Activated naive CD8-positive, alpha-beta T cell treated with anti-CD3 and anti-CD28 coated beads for 36 hours (primary cell): ENCODE results near the gene TIMM9. TPM values are rescaled to one million over a fixed set of nuclear protein-coding genes. Genes with fewer than 3 reads are reported as not detected.

Experiments used
- DNase-seq: peaks from one replicate; pipeline ENCODE4 v3.0.0; 2021
- H3K27ac Mint-ChIP-seq: one replicate; pipeline ENCODE4 v1.8.0; 2022; ENCODE audit warnings: mild to moderate bottlenecking, moderate library complexity, mixed read lengths
- H3K27me3 Mint-ChIP-seq: one replicate; pipeline ENCODE4 v1.8.0; 2022; ENCODE audit warnings: mild to moderate bottlenecking, mixed read lengths
- H3K36me3 Mint-ChIP-seq: one replicate; pipeline ENCODE4 v1.8.0; 2021; ENCODE audit warnings: mild to moderate bottlenecking, mixed read lengths
- H3K4me1 Mint-ChIP-seq: one replicate; pipeline ENCODE4 v1.8.0; 2021; ENCODE audit warnings: mixed read lengths
- H3K4me3 Mint-ChIP-seq: one replicate; pipeline ENCODE4 v1.8.0; 2022; ENCODE audit warnings: mild to moderate bottlenecking, moderate library complexity, mixed read lengths
- H3K9me3 Mint-ChIP-seq: one replicate; pipeline ENCODE4 v1.8.0; 2022; ENCODE audit warnings: mixed read lengths
- total RNA-seq, 2 experiments: library from RNA; stranded (reverse); gene quantifications; one replicate each; pipeline ENCODE4 v1.2.3, GENCODE V29; 2021

Gene TIMM9
- 10 to 100 TPM; 82.0 to 91.6 TPM for total RNA-seq

DNA sequence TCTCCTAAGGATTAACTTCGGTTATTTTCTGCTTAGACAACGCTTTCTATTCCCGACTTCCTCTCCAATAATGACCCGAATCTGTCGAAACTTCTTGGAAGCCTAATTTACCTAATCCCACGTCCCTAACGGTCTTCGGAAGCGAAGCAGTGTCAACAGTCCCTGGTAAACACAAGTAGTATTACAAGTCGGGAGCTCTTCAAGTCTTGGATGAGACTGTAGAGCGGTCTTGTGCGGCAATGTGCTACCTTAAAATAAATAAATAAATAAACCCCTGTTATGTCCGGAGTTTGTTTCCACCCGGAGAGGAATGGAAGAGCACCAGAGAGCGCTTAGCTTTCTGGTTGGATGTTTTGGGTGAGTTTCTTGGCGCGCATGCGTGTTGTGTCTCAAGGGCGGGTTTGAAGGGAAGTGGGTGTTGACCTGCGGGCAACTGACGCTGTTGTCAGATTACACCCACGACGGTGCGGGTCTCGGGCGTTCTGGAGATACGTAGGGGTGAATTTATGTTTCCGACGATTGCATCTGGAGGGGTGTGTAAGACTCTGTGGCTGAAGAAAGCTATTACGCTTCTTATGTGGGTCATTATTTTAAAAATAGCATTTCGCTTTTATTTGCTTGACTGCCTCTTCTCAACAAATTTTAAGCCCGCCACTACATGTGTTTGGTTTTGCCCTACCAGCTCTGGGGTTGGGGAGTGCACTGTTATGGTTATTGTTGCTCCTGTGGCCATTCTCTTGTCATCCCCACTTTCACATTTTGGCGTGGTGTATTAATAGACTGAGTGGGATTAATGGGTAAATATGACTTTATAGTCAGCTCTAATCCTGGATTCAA is at the start of gene TIMM9, which contains the start of gene KIAA0586:
TSS of gene TIMM9 (minus strand) at position 251 of the 837 bp plus-strand sequence. CDS start 15,586 bp downstream, outside the sequence.
TSS of gene KIAA0586 (plus strand) at position 439 of the 837 bp plus-strand sequence. CDS start 546 bp downstream, outside the sequence.
- peaks cover 6% of the 10 kb centered on the region for H3K27me3 Mint-ChIP-seq
- no peaks in the 10 kb centered on the region for H3K9me3 Mint-ChIP-seq
- peak within 1 kb of the TSS; percentile 98 for H3K27ac Mint-ChIP-seq
- peaks cover 22% of the 10 kb centered on the region for H3K36me3 Mint-ChIP-seq
- peak within 1 kb of the TSS; percentile 89 for H3K4me3 Mint-ChIP-seq
- peak; percentile 94 for DNase-seq
- peaks cover 39% of the 10 kb centered on the region for H3K4me1 Mint-ChIP-seq

DNA sequence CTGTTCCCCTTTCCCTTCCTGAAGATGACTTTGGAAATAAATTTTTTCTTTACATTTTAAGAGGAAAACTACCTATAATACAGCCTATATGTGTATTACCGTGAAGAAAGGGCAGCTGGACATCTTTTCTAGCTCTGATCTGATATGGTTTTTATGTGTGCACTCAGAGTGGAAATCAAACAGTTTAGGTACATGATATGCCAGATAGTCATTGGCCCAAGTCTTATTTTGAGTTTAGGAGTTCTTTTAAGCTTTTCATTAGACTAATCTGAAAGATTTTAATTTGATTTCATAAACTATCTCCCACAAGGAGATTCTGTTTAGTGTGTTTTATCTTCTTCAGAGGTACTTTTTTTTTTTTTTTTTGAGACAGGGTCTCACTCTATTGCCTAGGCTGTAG is 49.0 kb upstream of the TIMM9 start:
- Mint-ChIP-seq H3K27me3 (no peaks in the 10 kb centered on the region), H3K9me3 (no peaks in the 10 kb centered on the region), H3K27ac (no peak overlapping the region), H3K4me1 (no peaks in the 10 kb centered on the region), H3K4me3 (no peak overlapping the region), H3K36me3 (peaks cover 20% of the 10 kb centered on the region)
- no peak for DNase-seq

DNA sequence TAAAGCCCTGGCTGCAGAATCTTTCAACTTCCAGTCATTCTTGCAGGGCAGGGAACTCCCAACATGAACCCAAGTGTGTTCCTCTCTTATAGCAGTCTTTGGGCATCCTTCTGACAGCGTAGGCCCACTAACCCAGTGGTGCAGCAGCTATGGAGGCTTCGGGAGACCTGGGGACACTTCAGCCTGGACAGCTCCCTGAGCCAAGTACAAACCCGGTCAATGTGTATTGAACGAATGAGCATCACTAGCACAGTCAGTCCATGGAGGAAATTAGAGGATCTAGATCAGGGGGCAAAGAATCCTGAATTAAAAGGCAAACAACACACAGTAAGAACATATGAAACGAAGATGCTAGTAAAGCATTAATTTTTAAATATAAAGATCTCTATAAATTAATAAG is 42.0 kb upstream of the TIMM9 start:
- Mint-ChIP-seq H3K4me1 (no peaks in the 10 kb centered on the region), H3K4me3 (no peak overlapping the region), H3K27me3 (no peaks in the 10 kb centered on the region), H3K36me3 (peaks cover 2% of the 10 kb centered on the region), H3K9me3 (no peaks in the 10 kb centered on the region), H3K27ac (no peak overlapping the region)
- DNase-seq, result no peak

DNA sequence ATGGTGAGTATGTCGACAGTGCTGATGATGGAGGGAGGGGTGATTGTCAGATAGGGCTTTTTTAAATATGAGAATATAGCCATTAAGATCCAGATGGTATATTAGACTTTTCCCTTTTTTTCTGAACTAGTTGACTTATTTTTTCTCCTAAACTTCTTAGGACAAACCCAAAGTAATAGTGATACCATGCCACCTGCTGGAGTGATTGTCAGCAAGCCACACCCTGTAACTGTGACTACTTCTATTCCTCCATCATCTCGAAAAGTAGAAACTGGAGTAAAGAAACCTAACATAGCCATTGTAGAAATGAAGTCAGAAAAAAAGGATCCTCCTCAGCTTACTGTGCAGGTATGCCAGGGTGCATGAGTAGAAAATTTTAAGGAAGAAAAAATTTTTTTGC is 40.2 kb upstream of the TIMM9 start:
- Mint-ChIP-seq H3K4me1 (peaks cover 2% of the 10 kb centered on the region), H3K27ac (no peak overlapping the region), H3K9me3 (no peaks in the 10 kb centered on the region), H3K27me3 (no peaks in the 10 kb centered on the region), H3K36me3 (peaks cover 4% of the 10 kb centered on the region), H3K4me3 (no peak overlapping the region)
- DNase-seq, result no peak

- peaks cover 2% of the 10 kb centered on the region for H3K4me1 Mint-ChIP-seq
- DNase-seq, result no peak
- H3K27me3 Mint-ChIP-seq, result no peaks in the 10 kb centered on the region
- H3K9me3 Mint-ChIP-seq, result no peaks in the 10 kb centered on the region
- peaks cover 4% of the 10 kb centered on the region for H3K36me3 Mint-ChIP-seq
- no peak overlapping the region for H3K27ac Mint-ChIP-seq
- no peak overlapping the region for H3K4me3 Mint-ChIP-seq
Observed at GRCh38 chr14:58466459-58466858, 39.1 kb upstream of the TIMM9 start.

DNA sequence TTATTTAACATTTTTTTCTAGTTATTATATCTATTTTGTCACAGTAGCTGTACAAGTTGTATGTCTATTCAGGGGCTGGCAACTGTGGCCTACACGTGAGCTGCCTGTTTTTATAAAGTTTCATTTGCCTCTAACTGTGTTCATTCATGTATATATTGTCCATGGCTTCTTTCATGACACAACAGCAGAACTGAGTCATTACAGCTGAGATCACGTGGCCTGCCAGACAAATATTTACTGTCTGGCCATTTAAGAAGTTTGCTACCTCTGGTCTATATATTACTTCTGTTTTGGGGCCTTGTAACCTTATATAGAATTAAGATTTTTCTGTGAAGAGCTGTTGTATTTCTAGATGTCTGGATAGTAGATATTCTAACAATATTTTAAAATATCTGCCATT is 38.1 kb upstream of the TIMM9 start:
- H3K27me3 Mint-ChIP-seq, result no peaks in the 10 kb centered on the region
- no peak for DNase-seq
- H3K4me1 Mint-ChIP-seq, result peaks cover 2% of the 10 kb centered on the region
- H3K36me3 Mint-ChIP-seq, result peaks cover 4% of the 10 kb centered on the region
- H3K4me3 Mint-ChIP-seq, result no peak overlapping the region
- no peak overlapping the region for H3K27ac Mint-ChIP-seq
- H3K9me3 Mint-ChIP-seq, result no peaks in the 10 kb centered on the region

DNA sequence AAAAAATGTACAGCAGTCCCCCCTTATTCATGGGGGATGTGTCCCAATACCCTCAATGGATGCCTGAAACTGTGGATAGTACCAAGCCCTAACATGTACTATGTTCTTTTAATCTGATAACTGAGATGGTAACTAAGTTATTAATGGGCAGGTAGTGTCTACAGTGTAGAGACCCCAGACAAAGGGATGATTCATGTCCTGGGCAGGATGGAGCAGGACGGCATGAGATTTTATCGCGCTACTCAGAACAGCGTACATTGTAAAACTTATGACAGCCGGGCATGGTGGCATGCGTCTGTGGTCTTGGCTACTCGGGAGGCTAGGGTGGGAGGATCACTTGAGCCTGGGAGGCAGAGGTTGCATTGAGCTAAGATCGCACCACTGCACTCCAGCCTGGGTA is 37.3 kb upstream of the TIMM9 start:
- DNase-seq, result no peak
- H3K27me3 Mint-ChIP-seq, result no peaks in the 10 kb centered on the region
- no peak overlapping the region for H3K27ac Mint-ChIP-seq
- H3K4me3 Mint-ChIP-seq, result no peak overlapping the region
- no peaks in the 10 kb centered on the region for H3K9me3 Mint-ChIP-seq
- H3K4me1 Mint-ChIP-seq, result peaks cover 2% of the 10 kb centered on the region
- H3K36me3 Mint-ChIP-seq, result peaks cover 4% of the 10 kb centered on the region

GRCh38 chr14:58463147-58463546 is 35.8 kb upstream of the TIMM9 start:
- no peak for DNase-seq
- Mint-ChIP-seq H3K4me1 (peaks cover 2% of the 10 kb centered on the region), H3K36me3 (peaks cover 4% of the 10 kb centered on the region), H3K9me3 (no peaks in the 10 kb centered on the region), H3K4me3 (no peak overlapping the region), H3K27ac (no peak overlapping the region), H3K27me3 (no peaks in the 10 kb centered on the region)

GRCh38 chr14:58460772-58461171 is 33.4 kb upstream of the TIMM9 start:
- Mint-ChIP-seq H3K36me3 (peaks cover 6% of the 10 kb centered on the region), H3K27ac (no peak overlapping the region), H3K27me3 (no peaks in the 10 kb centered on the region), H3K4me1 (peaks cover 2% of the 10 kb centered on the region), H3K4me3 (no peak overlapping the region), H3K9me3 (no peaks in the 10 kb centered on the region)
- DNase-seq, result no peak

DNA sequence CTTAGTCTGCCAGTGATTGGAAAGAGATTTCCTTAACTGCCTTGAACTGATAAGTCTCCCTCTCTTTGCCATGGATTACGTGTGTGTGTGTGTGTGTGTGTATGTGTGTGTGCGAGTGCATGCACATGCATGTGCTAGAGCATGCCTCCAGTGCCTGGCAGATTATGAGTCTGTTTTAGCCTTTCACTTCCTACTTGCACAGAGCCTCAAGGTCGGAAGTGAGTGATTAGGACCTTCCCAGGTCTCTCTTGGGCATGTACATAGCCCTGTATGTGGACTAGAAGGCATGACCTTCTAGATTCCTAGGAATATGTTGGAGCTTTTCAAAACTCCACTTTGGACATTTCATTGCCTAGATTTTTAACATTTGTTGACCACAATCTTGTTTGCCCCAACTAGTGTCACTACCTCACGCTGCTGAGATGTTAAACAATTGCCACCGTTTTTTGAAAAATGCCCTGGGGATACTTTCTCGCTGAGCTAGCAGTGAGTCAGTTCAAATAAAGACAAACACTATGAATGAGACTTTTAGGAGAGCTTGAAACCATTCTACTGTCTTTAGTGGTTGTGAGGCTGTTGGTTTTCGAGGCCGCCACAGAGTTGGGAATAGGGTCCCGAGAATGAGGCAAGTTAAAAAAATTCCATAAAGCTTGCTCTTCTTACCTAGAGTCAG is 28.4 kb upstream of the TIMM9 start:
- DNase-seq, result no peak
- Mint-ChIP-seq H3K36me3 (peaks cover 17% of the 10 kb centered on the region), H3K4me3 (no peak overlapping the region), H3K9me3 (no peaks in the 10 kb centered on the region), H3K27me3 (no peaks in the 10 kb centered on the region), H3K27ac (no peak overlapping the region), H3K4me1 (no peaks in the 10 kb centered on the region)

- no peak overlapping the region for H3K27ac Mint-ChIP-seq
- no peak for DNase-seq
- H3K4me1 Mint-ChIP-seq, result no peaks in the 10 kb centered on the region
- H3K36me3 Mint-ChIP-seq, result peaks cover 1% of the 10 kb centered on the region
- no peaks in the 10 kb centered on the region for H3K27me3 Mint-ChIP-seq
- no peaks in the 10 kb centered on the region for H3K9me3 Mint-ChIP-seq
- H3K4me3 Mint-ChIP-seq, result no peak overlapping the region
Observed at GRCh38 chr14:58444627-58445026, 17.3 kb upstream of the TIMM9 start.

DNA sequence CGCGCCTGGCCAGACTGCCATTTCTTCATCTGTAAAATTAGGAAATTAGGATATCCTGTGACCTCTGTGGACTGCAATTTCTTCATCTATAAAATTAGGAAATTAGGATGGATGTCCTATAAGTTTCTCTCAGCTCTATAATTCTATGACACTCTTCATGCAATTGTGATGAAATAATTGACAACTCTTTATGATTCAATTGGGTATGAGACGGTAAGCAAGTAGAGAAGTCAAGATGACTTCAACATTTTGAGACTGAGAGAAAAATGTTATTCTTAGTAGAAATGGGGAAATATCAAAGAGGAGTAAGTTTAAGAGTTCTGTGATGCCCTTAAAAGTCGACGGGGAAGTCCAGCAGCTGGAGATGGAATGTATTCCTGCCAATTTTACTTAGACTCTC is 12.1 kb upstream of the TIMM9 start:
- no peak overlapping the region for H3K4me3 Mint-ChIP-seq
- H3K36me3 Mint-ChIP-seq, result peaks cover 15% of the 10 kb centered on the region
- no peaks in the 10 kb centered on the region for H3K9me3 Mint-ChIP-seq
- no peak for DNase-seq
- no peaks in the 10 kb centered on the region for H3K27me3 Mint-ChIP-seq
- no peaks in the 10 kb centered on the region for H3K4me1 Mint-ChIP-seq
- no peak overlapping the region for H3K27ac Mint-ChIP-seq

GRCh38 chr14:58430156-58430555 is 2.8 kb upstream of the TIMM9 start:
- peaks cover 31% of the 10 kb centered on the region for H3K4me1 Mint-ChIP-seq
- peak overlapping the region; percentile 29 for H3K27ac Mint-ChIP-seq
- no peak overlapping the region for H3K4me3 Mint-ChIP-seq
- H3K9me3 Mint-ChIP-seq, result no peaks in the 10 kb centered on the region
- H3K36me3 Mint-ChIP-seq, result peaks cover 16% of the 10 kb centered on the region
- H3K27me3 Mint-ChIP-seq, result peaks cover 6% of the 10 kb centered on the region
- DNase-seq, result no peak

- Mint-ChIP-seq H3K9me3 (no peaks in the 10 kb centered on the region), H3K4me1 (peaks cover 39% of the 10 kb centered on the region), H3K36me3 (peaks cover 22% of the 10 kb centered on the region), H3K4me3 (peak overlapping the region; percentile 89), H3K27me3 (peaks cover 6% of the 10 kb centered on the region), H3K27ac (peak overlapping the region; percentile 98)
- DNase-seq, result no peak
Observed at GRCh38 chr14:58428118-58428683, 870 bp upstream of the TIMM9 start.

DNA sequence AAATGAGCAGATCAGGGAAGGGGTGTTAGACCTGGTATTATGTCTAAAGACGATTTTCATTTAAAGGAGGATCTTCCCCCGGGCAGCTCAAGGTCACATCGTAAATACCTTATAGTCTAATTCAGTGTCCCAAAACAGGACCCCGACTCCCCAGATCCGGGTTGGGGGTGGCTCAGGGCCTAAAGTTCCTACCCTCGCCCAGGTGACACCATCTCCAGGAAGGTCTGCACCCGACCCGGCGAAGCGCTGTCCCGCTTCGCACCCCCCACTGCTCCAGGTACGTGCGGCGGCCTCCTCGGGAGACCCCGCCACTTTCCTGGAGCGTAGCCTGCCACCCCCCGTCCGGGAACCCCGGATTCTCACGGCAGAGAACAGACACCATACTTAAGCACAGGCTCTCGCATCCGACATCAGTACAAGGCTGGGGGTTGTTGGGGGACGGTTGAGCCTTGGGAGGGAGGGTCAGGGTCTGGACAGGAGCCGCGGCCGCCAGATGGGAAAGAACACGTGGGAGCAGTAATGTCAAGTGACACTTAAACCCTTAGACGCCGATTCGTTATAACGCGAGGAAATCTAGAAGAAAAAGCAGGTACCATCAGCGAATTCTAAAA is 556 bp downstream of the TIMM9 start:
- Mint-ChIP-seq H3K4me3 (peak overlapping the region; percentile 89), H3K36me3 (peaks cover 20% of the 10 kb centered on the region), H3K9me3 (no peaks in the 10 kb centered on the region), H3K27me3 (peaks cover 6% of the 10 kb centered on the region), H3K4me1 (peaks cover 39% of the 10 kb centered on the region), H3K27ac (peak overlapping the region; percentile 98)
- DNase-seq, result peak; percentile 41
